Measurements from ENCODE around the gene PGLYRP3.

- TF ChIP-seq POLR2A (IDR thresholded peaks at IDR 0.05) (no peak), CTCF (IDR thresholded peaks at IDR 0.05) (no peak)
Observed at GRCh38 chr1:153313288-153313687, 536 bp upstream of the PGLYRP3 start.
